HepG2 (cell line): ENCODE data around the gene RER1. TPM values are rescaled to one million over a fixed set of nuclear protein-coding genes. Genes with fewer than 3 reads are reported as not detected.

Experiments used
- AHR ChIP-seq: IDR thresholded peaks from 2 replicates; pipeline ENCODE4 v1.6.1; 2018; ENCODE audit warnings: missing genetic modification reagents, missing compliant biosample characterization
- CEBPG ChIP-seq: IDR thresholded peaks from 2 replicates; pipeline ENCODE4 v1.6.1; 2016
- DNMT3B ChIP-seq: conservative IDR thresholded peaks from 2 replicates; pipeline ENCODE4 v1.6.1; 2016; ENCODE audit warnings: missing biosample characterization, control low read depth
- EED ChIP-seq: sonication (generic); formaldehyde crosslinking; IDR thresholded peaks from 2 replicates; pipeline ENCODE4 v1.5.0; 2020; ENCODE audit warnings: mild to moderate bottlenecking, missing genetic modification reagents
- FOXK1 ChIP-seq: sonication (generic); formaldehyde crosslinking; IDR thresholded peaks from 2 replicates; pipeline ENCODE4 v1.4.0; 2020; ENCODE audit warnings: low read depth, missing genetic modification reagents, borderline replicate concordance
- HOXA5 ChIP-seq: sonication (generic); formaldehyde crosslinking; IDR thresholded peaks from 2 replicates; pipeline ENCODE4 v1.4.0; 2020; ENCODE audit warnings: missing genetic modification reagents
- KLF6 ChIP-seq: IDR thresholded peaks from 2 replicates; pipeline ENCODE4 v1.8.0; 2016; ENCODE audit warnings: missing biosample characterization, missing genetic modification reagents
- MAF1 ChIP-seq: sonication (generic); formaldehyde crosslinking; IDR thresholded peaks from 2 replicates; pipeline ENCODE4 v1.5.0; 2020; ENCODE audit warnings: missing genetic modification reagents, borderline replicate concordance
- MEIS2 ChIP-seq: sonication (generic); formaldehyde crosslinking; IDR thresholded peaks from 2 replicates; pipeline ENCODE4 v1.9.0; 2021; ENCODE audit warnings: mild to moderate bottlenecking, missing genetic modification reagents
- MTF2 ChIP-seq: sonication (generic); formaldehyde crosslinking; IDR thresholded peaks from 2 replicates; pipeline ENCODE4 v1.5.0; 2020; ENCODE audit warnings: missing genetic modification reagents, borderline replicate concordance
- MXD4 ChIP-seq: IDR thresholded peaks from 2 replicates; pipeline ENCODE4 v1.6.1; 2016; ENCODE audit warnings: mild to moderate bottlenecking, missing biosample characterization, missing genetic modification reagents
- NR2F2 ChIP-seq: IDR thresholded peaks from 2 replicates; pipeline ENCODE4 v1.6.1; 2012; ENCODE audit warnings: low read depth, inconsistent platforms, borderline replicate concordance
- PCBP2 ChIP-seq: fragments of 200-400 bp; formaldehyde crosslinking; optimal IDR thresholded peaks from 2 replicates; pipeline ENCODE3; 2018; ENCODE audit warnings: low read length, low read depth; ENCODE audit not compliant: poor library complexity, severe bottlenecking
- PHF8 ChIP-seq: sonication (generic); formaldehyde crosslinking; IDR thresholded peaks from 2 replicates; pipeline ENCODE4 v1.5.0; 2020; ENCODE audit warnings: missing genetic modification reagents
- RELA ChIP-seq: sonication (generic); formaldehyde crosslinking; IDR thresholded peaks from 2 replicates; pipeline ENCODE4 v1.4.0; 2020; ENCODE audit warnings: missing genetic modification reagents
- SP5 ChIP-seq: IDR thresholded peaks from 2 replicates; pipeline ENCODE4 v1.6.1; 2016; ENCODE audit warnings: low read depth, borderline replicate concordance
- SRF ChIP-seq: IDR thresholded peaks from 2 replicates; pipeline ENCODE4 v1.6.1; 2011; ENCODE audit warnings: mild to moderate bottlenecking, low read depth, low read length, moderate library complexity
- THYN1 ChIP-seq: sonication (generic); formaldehyde crosslinking; IDR thresholded peaks from 2 replicates; pipeline ENCODE4 v1.8.1; 2023; ENCODE audit warnings: low read depth, mild to moderate bottlenecking, moderate library complexity, missing genetic modification reagents, borderline replicate concordance
- ZFX ChIP-seq: sonication (generic); formaldehyde crosslinking; IDR thresholded peaks from 2 replicates; pipeline ENCODE4 v1.4.0; 2020; ENCODE audit warnings: mild to moderate bottlenecking, low read depth, missing genetic modification reagents, moderate library complexity
- ZNF136 ChIP-seq: sonication (generic); formaldehyde crosslinking; IDR thresholded peaks from 2 replicates; pipeline ENCODE4 v1.8.1; 2022; ENCODE audit warnings: low read depth, mild to moderate bottlenecking, moderate library complexity, missing genetic modification reagents
- ZNF264 ChIP-seq: sonication (generic); formaldehyde crosslinking; IDR thresholded peaks from 2 replicates; pipeline ENCODE4 v1.4.0; 2020; ENCODE audit warnings: missing genetic modification reagents
- ZNF33A ChIP-seq: sonication (generic); formaldehyde crosslinking; IDR thresholded peaks from 2 replicates; pipeline ENCODE4 v1.5.1; 2020; ENCODE audit warnings: missing genetic modification reagents, mild to moderate bottlenecking, moderate library complexity, borderline replicate concordance
- ZNF543 ChIP-seq: sonication (generic); formaldehyde crosslinking; IDR thresholded peaks from 2 replicates; pipeline ENCODE4 v1.4.0; 2020; ENCODE audit warnings: mild to moderate bottlenecking, missing genetic modification reagents
- ZSCAN21 ChIP-seq: sonication (generic); formaldehyde crosslinking; IDR thresholded peaks from 2 replicates; pipeline ENCODE4 v1.8.0; 2022; ENCODE audit warnings: mild to moderate bottlenecking, missing genetic modification reagents, moderate library complexity, borderline replicate concordance
- ZSCAN31 ChIP-seq: sonication (generic); formaldehyde crosslinking; IDR thresholded peaks from 2 replicates; pipeline ENCODE4 v1.5.0; 2020; ENCODE audit warnings: low read depth, mild to moderate bottlenecking, missing genetic modification reagents
- polyA plus RNA-seq, 8 experiments: library from polyadenylated mRNA; depleted of rRNA in 3 of 8; stranded (reverse) in 7 of 8; unstranded in 1 of 8; fragments of >200 nt; fragmentation: Illumina TruSeq in 4 of 8; extraction: Trizol in 4 of 8; gene quantifications; 2 replicates each; pipeline versions ENCODE4 v1.2.1 to v1.2.3, GENCODE V29; 2011 to 2016; ENCODE audit warnings: low read depth in 4 of 8, missing spikeins in 1 of 8, mixed read lengths in 1 of 8; ENCODE audit not compliant: insufficient read depth in 1 of 8
- total RNA-seq, 5 experiments: library from RNA; depleted of rRNA; stranded (reverse); fragments of >200 nt; fragmentation: Illumina TruSeq; extraction: Trizol; gene quantifications; 2 replicates each; pipeline ENCODE4 v1.2.3, GENCODE V29; 2016; ENCODE audit warnings: low read depth in 1 of 5
- TF ChIP-seq, protein P1 (sequence below): sonication (generic); formaldehyde crosslinking; IDR thresholded peaks from 2 replicates; pipeline ENCODE4 v1.4.0; 2020; ENCODE audit warnings: mild to moderate bottlenecking, missing genetic modification reagents

The RER1 gene
- total and polyA plus RNA-seq, 2 of the 13 experiments (the other 11 are each of a cell fraction or from before 2014, with no cell fraction given) = 128 to 164 TPM

- TF ChIP-seq PHF8 (CRISPR knock-in tag) (peak; percentile 72), ZNF33A (0 out of 2 replicates have a peak, but pooled peaks have one; percentile 55), ZSCAN21 (CRISPR knock-in tag) (peak; percentile 62; the same call in 1 of the 2 replicates), ZNF543 (CRISPR knock-in tag) (0 out of 2 replicates have a peak, but pooled peaks have one; percentile 11), SRF (peak; percentile 74; the same call in 1 of the 2 replicates), ZNF136 (CRISPR knock-in tag) (no peak; the same call in 1 of the 2 replicates), KLF6 (CRISPR knock-in tag) (peak; percentile 30; the same call in 1 of the 2 replicates), ZFX (CRISPR knock-in tag) (peak; percentile 94), CEBPG (CRISPR knock-in tag) (peak; percentile 47; the same call in 1 of the 2 replicates), MXD4 (CRISPR knock-in tag) (peak; percentile 27; the same call in 1 of the 2 replicates), NR2F2 (no peak), HOXA5 (CRISPR knock-in tag) (0 out of 2 replicates have a peak, but pooled peaks have one; percentile 33), ZNF264 (CRISPR knock-in tag) (peak; percentile 42; the same call in 1 of the 2 replicates), EED (CRISPR knock-in tag) (no peak; the same call in 1 of the 2 replicates), PCBP2 (no peak), MAF1 (peak; percentile 63; the same call in 1 of the 2 replicates), MEIS2 (CRISPR knock-in tag) (no peak; the same call in 1 of the 2 replicates), THYN1 (CRISPR knock-in tag) (no peak), AHR (no peak), DNMT3B (CRISPR knock-in tag) (no peak), SP5 (peak; percentile 48; the same call in 1 of the 2 replicates), RELA (no peak), FOXK1 (CRISPR knock-in tag) (0 out of 2 replicates have a peak, but pooled peaks have one; percentile 42), MTF2 (CRISPR knock-in tag) (no peak), ZSCAN31 (no peak)
- TF ChIP-seq, protein P1, sequence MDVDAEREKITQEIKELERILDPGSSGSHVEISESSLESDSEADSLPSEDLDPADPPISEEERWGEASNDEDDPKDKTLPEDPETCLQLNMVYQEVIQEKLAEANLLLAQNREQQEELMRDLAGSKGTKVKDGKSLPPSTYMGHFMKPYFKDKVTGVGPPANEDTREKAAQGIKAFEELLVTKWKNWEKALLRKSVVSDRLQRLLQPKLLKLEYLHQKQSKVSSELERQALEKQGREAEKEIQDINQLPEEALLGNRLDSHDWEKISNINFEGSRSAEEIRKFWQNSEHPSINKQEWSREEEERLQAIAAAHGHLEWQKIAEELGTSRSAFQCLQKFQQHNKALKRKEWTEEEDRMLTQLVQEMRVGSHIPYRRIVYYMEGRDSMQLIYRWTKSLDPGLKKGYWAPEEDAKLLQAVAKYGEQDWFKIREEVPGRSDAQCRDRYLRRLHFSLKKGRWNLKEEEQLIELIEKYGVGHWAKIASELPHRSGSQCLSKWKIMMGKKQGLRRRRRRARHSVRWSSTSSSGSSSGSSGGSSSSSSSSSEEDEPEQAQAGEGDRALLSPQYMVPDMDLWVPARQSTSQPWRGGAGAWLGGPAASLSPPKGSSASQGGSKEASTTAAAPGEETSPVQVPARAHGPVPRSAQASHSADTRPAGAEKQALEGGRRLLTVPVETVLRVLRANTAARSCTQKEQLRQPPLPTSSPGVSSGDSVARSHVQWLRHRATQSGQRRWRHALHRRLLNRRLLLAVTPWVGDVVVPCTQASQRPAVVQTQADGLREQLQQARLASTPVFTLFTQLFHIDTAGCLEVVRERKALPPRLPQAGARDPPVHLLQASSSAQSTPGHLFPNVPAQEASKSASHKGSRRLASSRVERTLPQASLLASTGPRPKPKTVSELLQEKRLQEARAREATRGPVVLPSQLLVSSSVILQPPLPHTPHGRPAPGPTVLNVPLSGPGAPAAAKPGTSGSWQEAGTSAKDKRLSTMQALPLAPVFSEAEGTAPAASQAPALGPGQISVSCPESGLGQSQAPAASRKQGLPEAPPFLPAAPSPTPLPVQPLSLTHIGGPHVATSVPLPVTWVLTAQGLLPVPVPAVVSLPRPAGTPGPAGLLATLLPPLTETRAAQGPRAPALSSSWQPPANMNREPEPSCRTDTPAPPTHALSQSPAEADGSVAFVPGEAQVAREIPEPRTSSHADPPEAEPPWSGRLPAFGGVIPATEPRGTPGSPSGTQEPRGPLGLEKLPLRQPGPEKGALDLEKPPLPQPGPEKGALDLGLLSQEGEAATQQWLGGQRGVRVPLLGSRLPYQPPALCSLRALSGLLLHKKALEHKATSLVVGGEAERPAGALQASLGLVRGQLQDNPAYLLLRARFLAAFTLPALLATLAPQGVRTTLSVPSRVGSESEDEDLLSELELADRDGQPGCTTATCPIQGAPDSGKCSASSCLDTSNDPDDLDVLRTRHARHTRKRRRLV (CRISPR knock-in tag) = no peak
Measured at GRCh38 chr1:2391041-2391930, at the start of gene RER1, which contains the start of gene MORN1 (continued).
